ENCODE measurements around the gene AP3D1.

DNA sequence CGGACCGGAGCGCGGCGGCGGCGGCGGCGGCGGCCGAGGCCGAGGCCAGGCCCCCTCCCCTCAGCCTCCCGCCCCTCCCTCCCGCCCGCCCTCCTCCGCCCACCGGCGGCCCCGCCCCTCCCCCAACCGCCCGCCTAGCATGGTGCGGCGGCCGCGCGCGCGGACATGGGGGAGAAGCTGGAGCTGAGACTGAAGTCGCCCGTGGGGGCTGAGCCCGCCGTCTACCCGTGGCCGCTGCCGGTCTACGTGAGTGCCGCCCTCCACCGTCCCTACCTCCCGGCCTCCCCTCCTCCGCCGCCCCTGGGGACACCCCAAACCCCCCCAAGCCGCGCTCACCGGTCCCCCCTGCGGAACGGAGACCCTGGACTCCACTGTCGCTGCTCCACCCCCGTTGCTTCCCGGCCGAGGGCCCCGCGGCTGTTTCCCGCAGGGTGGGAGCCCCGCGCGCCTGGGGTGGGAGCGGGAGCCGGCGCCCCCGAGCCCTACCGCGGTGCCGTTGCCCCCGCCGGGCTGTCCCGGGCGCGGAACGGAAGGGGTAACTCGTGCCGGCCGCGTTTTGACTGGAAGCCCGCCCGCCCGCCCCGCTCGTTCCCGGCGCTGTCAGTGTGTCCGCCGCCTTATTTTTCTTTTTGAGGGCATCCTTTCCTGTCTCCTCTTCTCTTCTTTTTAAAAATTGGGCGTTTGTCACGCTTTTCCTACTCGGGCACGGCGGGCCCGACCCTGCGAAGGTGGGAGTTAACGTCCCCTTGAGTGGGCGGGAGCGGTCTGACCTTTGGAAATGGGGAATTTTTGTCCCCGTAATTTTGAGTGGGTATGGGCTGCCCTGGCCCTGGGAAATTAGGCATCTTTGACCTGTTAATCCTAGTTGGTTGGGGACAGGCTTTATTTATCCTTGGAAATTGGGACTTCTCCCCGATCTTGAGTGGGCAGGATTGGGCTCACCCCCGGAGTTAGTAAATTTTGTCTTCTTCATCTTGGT lies 12.9 kb upstream of the AP3D1 start:
- no peak for TF ChIP-seq ZNF668 (CRISPR knock-in tag; IDR thresholded peaks at IDR 0.05)
- TF ChIP-seq, protein P1, sequence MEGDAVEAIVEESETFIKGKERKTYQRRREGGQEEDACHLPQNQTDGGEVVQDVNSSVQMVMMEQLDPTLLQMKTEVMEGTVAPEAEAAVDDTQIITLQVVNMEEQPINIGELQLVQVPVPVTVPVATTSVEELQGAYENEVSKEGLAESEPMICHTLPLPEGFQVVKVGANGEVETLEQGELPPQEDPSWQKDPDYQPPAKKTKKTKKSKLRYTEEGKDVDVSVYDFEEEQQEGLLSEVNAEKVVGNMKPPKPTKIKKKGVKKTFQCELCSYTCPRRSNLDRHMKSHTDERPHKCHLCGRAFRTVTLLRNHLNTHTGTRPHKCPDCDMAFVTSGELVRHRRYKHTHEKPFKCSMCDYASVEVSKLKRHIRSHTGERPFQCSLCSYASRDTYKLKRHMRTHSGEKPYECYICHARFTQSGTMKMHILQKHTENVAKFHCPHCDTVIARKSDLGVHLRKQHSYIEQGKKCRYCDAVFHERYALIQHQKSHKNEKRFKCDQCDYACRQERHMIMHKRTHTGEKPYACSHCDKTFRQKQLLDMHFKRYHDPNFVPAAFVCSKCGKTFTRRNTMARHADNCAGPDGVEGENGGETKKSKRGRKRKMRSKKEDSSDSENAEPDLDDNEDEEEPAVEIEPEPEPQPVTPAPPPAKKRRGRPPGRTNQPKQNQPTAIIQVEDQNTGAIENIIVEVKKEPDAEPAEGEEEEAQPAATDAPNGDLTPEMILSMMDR (IDR thresholded peaks at IDR 0.05 in 2 of 3, conservative IDR thresholded peaks at IDR 0.05 in 1 of 3; ENCODE audit: insufficient read depth in 2 of 3, low read depth in 1 of 3, low read length in 3 of 3), result no peak
- no peak for TF ChIP-seq NFYB (IDR thresholded peaks at IDR 0.05; ENCODE audit: extremely low read depth, insufficient read length)
- TF ChIP-seq RBBP5 (IDR thresholded peaks at IDR 0.05; ENCODE audit: borderline replicate concordance, insufficient read depth, low read length, poor library complexity, severe bottlenecking), result no peak
- TF ChIP-seq, protein P2, sequence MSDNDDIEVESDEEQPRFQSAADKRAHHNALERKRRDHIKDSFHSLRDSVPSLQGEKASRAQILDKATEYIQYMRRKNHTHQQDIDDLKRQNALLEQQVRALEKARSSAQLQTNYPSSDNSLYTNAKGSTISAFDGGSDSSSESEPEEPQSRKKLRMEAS (CRISPR knock-in tag; IDR thresholded peaks at IDR 0.05), result no peak
- TF ChIP-seq, protein P3, sequence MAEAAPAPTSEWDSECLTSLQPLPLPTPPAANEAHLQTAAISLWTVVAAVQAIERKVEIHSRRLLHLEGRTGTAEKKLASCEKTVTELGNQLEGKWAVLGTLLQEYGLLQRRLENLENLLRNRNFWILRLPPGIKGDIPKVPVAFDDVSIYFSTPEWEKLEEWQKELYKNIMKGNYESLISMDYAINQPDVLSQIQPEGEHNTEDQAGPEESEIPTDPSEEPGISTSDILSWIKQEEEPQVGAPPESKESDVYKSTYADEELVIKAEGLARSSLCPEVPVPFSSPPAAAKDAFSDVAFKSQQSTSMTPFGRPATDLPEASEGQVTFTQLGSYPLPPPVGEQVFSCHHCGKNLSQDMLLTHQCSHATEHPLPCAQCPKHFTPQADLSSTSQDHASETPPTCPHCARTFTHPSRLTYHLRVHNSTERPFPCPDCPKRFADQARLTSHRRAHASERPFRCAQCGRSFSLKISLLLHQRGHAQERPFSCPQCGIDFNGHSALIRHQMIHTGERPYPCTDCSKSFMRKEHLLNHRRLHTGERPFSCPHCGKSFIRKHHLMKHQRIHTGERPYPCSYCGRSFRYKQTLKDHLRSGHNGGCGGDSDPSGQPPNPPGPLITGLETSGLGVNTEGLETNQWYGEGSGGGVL (CRISPR knock-in tag; IDR thresholded peaks at IDR 0.05), result no peak
- TF ChIP-seq, protein P4, sequence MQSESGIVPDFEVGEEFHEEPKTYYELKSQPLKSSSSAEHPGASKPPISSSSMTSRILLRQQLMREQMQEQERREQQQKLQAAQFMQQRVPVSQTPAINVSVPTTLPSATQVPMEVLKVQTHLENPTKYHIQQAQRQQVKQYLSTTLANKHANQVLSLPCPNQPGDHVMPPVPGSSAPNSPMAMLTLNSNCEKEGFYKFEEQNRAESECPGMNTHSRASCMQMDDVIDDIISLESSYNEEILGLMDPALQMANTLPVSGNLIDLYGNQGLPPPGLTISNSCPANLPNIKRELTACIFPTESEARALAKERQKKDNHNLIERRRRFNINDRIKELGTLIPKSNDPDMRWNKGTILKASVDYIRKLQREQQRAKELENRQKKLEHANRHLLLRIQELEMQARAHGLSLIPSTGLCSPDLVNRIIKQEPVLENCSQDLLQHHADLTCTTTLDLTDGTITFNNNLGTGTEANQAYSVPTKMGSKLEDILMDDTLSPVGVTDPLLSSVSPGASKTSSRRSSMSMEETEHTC (IDR thresholded peaks at IDR 0.05), result no peak
- no peak for TF ChIP-seq ELF2 (CRISPR knock-in tag; IDR thresholded peaks at IDR 0.05)
- peak; percentile 37; the same call in 1 of the 2 replicates for TF ChIP-seq RB1 (IDR thresholded peaks at IDR 0.05; ENCODE audit: low read depth)
- TF ChIP-seq ZNF124 (CRISPR knock-in tag; IDR thresholded peaks at IDR 0.05), result no peak
- no peak for TF ChIP-seq MTA3 (IDR thresholded peaks at IDR 0.05; ENCODE audit: borderline replicate concordance)
- no peak; the same call in 1 of the 2 replicates for TF ChIP-seq GABPA (tag; conservative IDR thresholded peaks at IDR 0.05; ENCODE audit: low read depth)
- no peak for TF ChIP-seq HDAC6 (IDR thresholded peaks at IDR 0.05; ENCODE audit: low read depth, low read length)
- TF ChIP-seq PYGO2 (tag; IDR thresholded peaks at IDR 0.05), result no peak
